Dermis microvascular lymphatic vessel endothelial cell (primary cell): ENCODE data around the gene TNS1. TPM values are rescaled to one million over a fixed set of nuclear protein-coding genes. Genes with fewer than 3 reads are reported as not detected.

Source experiments
- DNase-seq, 2 donors: peaks; one replicate each; pipeline versions ENCODE4 v3.0.0 to v3.0.0-alpha.2; 2010; ENCODE audit warnings: low read depth in 2 of 2
- total RNA-seq: library from RNA; depleted of rRNA; stranded (reverse); fragments of >200 nt; gene quantifications from 2 replicates; pipeline ENCODE4 v1.2.1, GENCODE V29; 2014

TNS1 gene
- total RNA-seq, 1 donor from 2014 or later, result 21.1 TPM

GRCh38 chr2:217998926-217999594, 3.7 kb downstream of the TNS1 start:
- no peak for DNase-seq

GRCh38 chr2:217997510-217997909, 5.3 kb downstream of the TNS1 start:
- no peak for DNase-seq

GRCh38 chr2:217996361-217996760, 6.4 kb downstream of the TNS1 start:
- DNase-seq, result no peak

GRCh38 chr2:217995731-217996231, 7.0 kb downstream of the TNS1 start:
- no peak for DNase-seq

GRCh38 chr2:217994776-217995274, 8.0 kb downstream of the TNS1 start:
- peak in 1 of 2 donors; percentile 53 for DNase-seq

GRCh38 chr2:217993817-217994463, 8.9 kb downstream of the TNS1 start:
- peak in 1 of 2 donors; percentile 53 for DNase-seq

- DNase-seq, result peak in 1 of 2 donors; percentile 68
Measured at GRCh38 chr2:217993138-217993537, 9.7 kb downstream of the TNS1 start.

- DNase-seq, result no peak
Measured at GRCh38 chr2:217992061-217992460, 10.7 kb downstream of the TNS1 start.

GRCh38 chr2:217990791-217991465, 11.9 kb downstream of the TNS1 start:
- DNase-seq, result no peak

- no peak for DNase-seq
Measured at GRCh38 chr2:217990389-217990788, 12.4 kb downstream of the TNS1 start.

GRCh38 chr2:217989221-217989948, 13.4 kb downstream of the TNS1 start:
- DNase-seq, result no peak

- no peak for DNase-seq
Measured at GRCh38 chr2:217988840-217989204, 14.0 kb downstream of the TNS1 start.

GRCh38 chr2:217988014-217988839, 14.6 kb downstream of the TNS1 start:
- peak; percentile 74 to 78 for DNase-seq

- DNase-seq, result no peak
Measured at GRCh38 chr2:217987391-217987790, 15.4 kb downstream of the TNS1 start.

- no peak for DNase-seq
Measured at GRCh38 chr2:217986256-217986961, 16.4 kb downstream of the TNS1 start.

- DNase-seq, result peak; percentile 56 to 59
Measured at GRCh38 chr2:217983276-217984233, 19.2 kb downstream of the TNS1 start.

GRCh38 chr2:217981971-217982370, 20.8 kb downstream of the TNS1 start:
- no peak for DNase-seq

GRCh38 chr2:217981084-217981730, 21.6 kb downstream of the TNS1 start:
- DNase-seq, result no peak
